Kasumi-1 (cell line): ENCODE data around the gene APBB1.
A peak's percentile ranks its signal among the peaks of the same experiment; 100 is the strongest.

Experiments
- DNase-seq, 2 experiments: peaks; one replicate each; lab custom pipeline; 2025; lab: John Stamatoyannopoulos, UW

APBB1 gene

DNA sequence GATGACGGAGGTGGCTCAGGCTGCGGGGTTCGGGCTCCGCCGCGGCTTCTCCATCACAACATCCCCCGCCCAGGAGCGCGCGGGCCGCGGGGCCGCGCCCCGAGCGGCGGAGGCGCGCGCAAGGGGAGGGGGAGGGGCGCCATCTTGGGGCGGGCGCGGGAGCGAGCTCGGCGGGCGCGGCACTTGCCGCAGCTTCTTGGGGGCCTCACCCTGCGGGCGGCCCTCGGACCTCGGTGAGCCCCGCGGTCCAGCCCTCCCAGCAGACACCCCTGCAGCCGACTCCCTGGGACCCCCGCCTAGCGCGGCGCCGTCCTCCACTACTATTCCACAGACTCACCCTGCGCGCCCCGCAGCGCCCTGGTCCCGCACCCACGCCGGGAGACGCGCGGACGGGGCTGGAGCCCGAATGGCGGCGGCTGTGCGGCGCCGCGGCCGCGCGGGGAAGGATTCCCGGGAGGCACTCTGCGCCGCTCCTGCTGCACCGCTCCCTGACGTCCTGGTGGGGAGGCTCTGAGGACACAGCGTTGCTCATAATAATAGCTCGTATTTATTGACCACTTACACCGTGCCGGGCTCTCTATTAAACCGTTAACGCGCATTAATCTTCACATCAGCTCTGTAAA lies at the start of gene APBB1:
Gene APBB1 (minus strand): TSS at position 86 of the 623 bp plus-strand sequence. CDS start 7,747 bp downstream, outside the sequence.
- no peak for DNase-seq

GRCh38 chr11:6459099-6459450 lies 40.2 kb upstream of the APBB1 start:
- no peak for DNase-seq

- no peak for DNase-seq
Measured at GRCh38 chr11:6458352-6459098, 39.6 kb upstream of the APBB1 start.

- no peak for DNase-seq
Measured at GRCh38 chr11:6457581-6458320, 38.9 kb upstream of the APBB1 start.

GRCh38 chr11:6456361-6457073 lies 37.6 kb upstream of the APBB1 start:
- DNase-seq: no peak

DNA sequence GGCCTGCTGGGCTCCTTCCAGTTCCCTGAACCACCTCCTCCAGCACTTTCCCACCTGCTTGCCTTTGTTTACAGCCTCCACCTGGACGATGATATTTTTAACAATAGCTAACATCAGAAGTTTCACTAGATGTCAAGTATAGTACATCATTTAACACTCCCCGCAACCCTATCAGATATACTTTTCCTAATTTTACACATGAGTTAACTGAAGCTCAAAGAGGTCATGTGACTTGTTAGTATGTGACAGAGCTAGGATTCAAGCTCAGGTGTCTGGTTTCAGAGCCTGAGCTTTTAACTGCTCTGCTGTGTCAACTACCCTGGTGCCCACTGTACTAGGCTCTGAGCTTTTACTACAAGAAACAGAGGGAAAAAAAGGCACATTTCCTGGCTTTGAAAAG lies 36.2 kb upstream of the APBB1 start:
- no peak for DNase-seq

- DNase-seq: no peak
Measured at GRCh38 chr11:6453152-6453551, 34.3 kb upstream of the APBB1 start.

GRCh38 chr11:6452219-6452618 lies 33.3 kb upstream of the APBB1 start:
- DNase-seq: no peak

GRCh38 chr11:6448574-6448973 lies 29.7 kb upstream of the APBB1 start:
- DNase-seq: no peak

- peak; percentile 51 to 68 for DNase-seq
Measured at GRCh38 chr11:6443269-6444003, 24.5 kb upstream of the APBB1 start.

DNA sequence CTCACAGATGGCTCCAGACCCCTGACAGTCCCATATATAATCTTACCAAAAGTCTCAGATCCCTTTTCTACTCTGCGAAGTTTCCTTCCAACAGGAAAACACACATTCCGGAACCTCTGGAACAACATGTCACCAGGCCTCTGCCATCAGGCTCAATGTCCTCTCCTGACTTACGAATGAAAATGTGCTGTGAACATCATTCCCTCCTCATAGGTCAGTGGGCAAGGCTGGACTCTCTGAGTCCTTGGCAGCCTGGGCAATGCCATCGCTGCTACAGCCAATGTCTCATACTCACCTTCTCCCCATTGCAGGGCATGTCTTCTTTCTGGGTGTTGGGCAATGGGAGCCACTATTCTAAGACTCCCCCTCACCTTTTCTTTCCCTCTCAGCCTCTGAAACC lies 23.5 kb upstream of the APBB1 start:
- no peak for DNase-seq

DNA sequence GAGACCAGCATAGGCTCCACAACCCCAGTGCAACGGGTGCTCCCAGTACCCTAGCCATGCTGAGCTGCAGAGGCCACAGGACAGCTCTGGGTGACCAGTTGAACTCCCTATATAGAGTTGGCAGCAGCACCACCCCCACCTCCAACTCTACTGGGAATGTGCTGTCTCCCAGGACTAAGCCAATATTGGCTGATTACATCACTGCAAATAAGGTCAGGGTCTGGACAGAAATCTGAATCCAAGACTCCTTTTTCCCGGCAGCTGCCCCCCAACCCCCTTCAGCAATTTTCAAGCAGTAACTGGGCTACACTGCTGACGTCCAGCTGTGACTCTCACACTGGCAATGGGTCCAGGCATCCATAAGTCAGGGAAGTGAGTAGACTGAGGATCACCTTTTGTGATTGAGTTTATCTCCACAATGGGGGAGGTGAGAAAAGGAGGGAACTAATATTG lies 22.0 kb upstream of the APBB1 start, which contains the start of gene HPX:
Gene HPX (minus strand): TSS at position 82 of the 453 bp plus-strand sequence. CDS start 24 bp downstream, at position 58.
- no peak for DNase-seq

DNA sequence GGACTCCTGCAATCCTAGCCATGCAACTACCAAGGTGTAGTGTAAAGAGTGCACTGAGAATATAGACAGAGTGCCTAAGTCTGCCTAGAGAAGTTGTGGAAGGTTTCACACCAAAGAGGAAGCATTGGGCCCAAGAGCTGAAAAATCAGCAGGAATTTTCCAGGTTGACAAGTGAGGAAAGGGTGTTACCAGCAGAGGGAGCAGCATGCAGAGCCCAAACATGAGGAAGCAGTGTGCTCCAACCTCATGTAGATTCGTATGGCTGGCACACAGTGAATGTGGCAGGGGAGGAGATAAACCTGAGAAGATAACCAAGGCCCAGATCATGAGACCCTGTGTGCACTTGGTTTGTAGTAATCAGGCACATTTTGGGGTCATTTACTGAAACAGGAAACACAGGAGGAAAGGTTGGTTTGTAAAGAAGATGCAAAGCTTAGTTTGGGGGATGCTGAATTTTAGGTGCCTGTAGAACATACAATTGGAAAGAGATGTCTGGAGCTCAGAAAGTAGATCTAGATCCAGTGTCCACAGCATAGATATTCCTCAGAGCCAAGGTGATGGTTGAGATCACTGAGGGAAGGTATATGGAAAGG lies 20.2 kb upstream of the APBB1 start:
- DNase-seq: peak; percentile 56 to 59

- peak; percentile 58 to 63 for DNase-seq
Measured at GRCh38 chr11:6437993-6438392, 19.1 kb upstream of the APBB1 start.

GRCh38 chr11:6437423-6437822 lies 18.5 kb upstream of the APBB1 start:
- DNase-seq: no peak

DNA sequence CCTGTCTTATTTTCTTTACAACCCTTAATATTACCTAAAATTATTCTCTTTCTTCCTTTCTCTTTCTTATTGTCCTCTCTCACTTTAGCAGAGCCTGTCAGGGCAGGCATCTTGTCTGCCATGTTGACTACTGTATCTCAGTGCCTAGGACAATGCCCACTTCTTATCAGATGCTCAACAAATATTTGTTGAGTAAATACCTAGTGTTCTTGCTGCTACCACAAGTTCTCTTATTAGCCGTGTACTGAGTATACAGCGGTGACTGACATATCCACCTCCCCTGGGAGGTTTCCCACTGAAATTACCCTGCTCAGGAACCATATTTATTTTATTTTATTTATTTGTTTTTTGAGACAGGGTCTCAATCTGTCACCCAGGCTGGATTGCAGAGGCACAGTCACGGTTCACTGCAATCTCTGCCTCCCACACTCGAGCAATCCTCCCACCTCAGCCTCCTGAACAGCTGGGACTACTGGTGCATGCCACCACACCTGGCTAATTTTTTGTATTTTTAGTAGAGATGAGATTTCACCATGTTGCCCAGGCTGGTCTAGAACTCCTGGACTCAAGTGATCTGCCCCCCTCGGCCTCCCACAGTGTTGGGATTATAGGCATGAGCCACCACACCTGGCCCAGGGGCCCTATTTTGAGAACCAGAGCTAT lies 15.2 kb upstream of the APBB1 start:
- no peak for DNase-seq

- DNase-seq: no peak
Measured at GRCh38 chr11:6431861-6432260, 13.0 kb upstream of the APBB1 start.

- DNase-seq: no peak
Measured at GRCh38 chr11:6427516-6427915, 8.6 kb upstream of the APBB1 start.

DNA sequence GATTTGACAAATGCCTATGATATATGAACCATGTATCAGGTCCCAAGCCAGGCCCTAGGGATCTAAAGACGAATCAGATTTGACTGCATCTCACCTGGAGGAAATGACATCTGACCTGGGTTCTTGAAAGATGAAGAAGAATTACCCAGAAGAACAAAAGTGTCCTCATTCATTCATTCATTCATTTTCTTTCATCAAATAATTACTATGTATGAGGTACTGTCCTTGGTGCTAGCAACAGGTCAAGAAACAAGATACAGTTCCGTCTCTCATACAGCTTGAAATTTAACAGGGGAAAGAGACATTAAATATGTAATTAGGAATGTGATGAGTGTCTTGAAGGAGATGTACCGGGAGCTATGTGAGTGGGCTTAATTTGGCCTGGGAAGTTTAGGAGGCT lies 1.8 kb upstream of the APBB1 start:
- no peak for DNase-seq

- DNase-seq: no peak
Measured at GRCh38 chr11:6418557-6419008, 311 bp downstream of the APBB1 start.
